ENCODE results near the gene RALGPS1.

RALGPS1 gene

DNA sequence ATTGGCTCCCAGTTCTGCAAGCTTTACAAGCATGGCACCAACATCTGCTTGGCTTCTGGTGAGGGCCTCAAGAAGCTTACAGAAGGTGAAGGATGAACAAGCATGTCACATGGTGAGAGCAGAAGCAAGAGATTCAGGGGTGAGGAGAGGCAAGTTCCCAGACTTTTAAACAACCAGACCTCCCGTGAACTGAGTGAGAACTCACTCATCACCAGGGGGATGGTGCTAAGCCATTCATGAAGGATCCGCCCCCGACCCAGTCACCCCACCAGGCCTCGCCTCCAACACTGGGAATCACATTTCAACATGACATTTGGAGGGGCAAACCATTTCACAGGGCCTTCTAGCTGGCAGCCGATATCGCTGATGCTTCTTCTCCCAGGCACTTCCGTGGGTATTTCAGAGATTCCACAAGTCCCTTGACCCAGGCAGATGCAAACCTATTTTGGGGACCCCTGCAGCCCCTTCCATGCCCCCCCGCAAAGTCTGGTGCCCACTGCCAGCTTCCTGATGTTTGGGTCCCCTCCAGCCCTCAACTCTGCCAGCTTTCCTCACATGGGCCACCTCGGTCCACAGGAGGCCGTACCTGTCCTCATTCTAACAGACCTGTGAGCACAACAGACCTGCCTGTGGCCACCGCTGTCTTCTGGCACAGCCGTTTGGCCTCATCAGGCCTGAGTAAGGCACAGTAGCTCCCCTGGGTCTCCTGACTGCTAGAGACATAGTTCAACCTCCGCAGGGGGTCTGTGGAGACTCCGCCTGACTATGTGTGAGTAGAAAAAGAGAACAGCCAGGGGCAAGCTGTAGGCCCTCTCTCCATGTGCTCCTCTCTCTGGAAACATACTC lies 268.5 kb downstream of the RALGPS1 start:
- FAIRE-seq (no peak), DNase-seq (ENCODE audit: low spot score) (no peak)

DNA sequence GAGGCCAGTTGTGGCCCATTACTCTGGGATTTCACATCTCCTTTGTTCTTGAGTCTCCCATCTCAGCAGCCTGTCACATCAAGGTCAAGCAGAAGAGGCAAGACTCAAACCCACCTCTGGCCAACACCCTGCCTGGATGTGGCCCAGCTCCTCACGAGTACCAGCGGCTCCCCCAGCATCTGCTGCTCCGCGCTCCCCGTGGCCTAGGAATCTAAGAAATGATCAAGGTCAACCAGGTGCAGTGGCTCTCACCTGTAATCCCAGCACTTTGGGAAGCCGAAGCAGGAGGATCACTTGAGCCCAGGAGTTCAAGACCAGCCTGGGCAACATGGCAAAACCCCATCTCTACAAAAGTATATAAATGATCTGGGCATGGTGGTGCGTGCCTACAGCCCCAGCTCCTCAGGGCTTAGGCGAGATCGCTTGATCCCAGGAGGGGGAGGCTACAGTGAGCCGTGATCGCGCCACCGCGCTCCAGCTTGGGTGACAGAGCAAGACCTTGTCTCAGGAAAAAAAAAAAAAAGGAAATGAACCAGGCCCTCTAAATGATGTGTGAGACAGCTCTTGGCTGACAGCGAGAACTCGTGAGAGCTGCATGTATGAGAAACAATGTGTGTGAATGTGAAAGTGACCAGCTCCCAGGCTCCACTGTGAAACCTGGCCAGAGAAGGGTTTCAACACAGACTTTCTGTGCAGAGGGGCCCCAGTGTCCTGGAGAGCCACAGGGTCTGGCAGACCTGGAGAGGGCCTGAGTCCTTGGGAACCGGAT lies 269.4 kb downstream of the RALGPS1 start:
- DNase-seq (ENCODE audit: low spot score), result no peak
- no peak for FAIRE-seq

DNA sequence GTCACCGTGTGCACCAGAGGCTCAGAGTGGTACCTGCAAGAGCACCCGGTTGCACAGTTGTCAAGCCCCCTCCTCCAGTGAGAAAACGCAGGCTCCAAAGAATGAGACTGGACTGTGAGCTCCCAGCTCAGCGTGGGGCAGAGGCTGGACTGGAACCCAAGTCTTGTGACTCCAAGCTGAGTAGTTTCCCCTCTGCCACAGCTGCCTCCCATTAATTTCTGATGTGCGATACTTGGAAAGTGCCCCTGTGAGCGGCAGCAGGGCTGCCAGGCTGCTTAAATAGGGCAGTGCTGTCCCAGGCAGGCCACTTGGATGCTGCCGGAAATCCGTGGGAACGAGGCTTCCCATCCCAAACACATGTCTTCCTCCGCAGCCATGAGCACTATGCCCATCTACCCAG lies 270.1 kb downstream of the RALGPS1 start:
- FAIRE-seq, result no peak

DNA sequence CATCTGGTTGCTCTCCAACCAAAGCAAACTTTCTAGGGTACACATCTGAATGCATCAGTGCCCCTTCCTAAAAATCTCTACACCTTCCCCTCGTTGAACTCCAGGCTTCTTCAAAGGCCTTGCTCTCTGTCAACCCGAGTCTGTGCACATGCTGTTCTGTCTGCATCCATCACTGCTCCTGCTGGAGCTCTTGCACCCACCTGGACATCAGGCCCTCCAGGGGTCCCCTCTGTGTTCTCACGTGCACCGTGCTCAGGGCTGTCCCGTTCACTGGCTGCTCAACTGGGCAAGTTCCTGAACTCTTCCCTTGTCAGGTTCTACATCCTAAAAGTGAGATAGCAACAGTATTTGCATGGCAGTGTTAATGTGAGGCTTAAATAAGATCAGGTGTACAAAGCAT lies 270.6 kb downstream of the RALGPS1 start:
- FAIRE-seq (no peak), DNase-seq (ENCODE audit: low spot score) (no peak)

More for the DNA sequence above, 270.1 kb downstream of the RALGPS1 start:
- no peak for DNase-seq (ENCODE audit: low spot score)

DNA sequence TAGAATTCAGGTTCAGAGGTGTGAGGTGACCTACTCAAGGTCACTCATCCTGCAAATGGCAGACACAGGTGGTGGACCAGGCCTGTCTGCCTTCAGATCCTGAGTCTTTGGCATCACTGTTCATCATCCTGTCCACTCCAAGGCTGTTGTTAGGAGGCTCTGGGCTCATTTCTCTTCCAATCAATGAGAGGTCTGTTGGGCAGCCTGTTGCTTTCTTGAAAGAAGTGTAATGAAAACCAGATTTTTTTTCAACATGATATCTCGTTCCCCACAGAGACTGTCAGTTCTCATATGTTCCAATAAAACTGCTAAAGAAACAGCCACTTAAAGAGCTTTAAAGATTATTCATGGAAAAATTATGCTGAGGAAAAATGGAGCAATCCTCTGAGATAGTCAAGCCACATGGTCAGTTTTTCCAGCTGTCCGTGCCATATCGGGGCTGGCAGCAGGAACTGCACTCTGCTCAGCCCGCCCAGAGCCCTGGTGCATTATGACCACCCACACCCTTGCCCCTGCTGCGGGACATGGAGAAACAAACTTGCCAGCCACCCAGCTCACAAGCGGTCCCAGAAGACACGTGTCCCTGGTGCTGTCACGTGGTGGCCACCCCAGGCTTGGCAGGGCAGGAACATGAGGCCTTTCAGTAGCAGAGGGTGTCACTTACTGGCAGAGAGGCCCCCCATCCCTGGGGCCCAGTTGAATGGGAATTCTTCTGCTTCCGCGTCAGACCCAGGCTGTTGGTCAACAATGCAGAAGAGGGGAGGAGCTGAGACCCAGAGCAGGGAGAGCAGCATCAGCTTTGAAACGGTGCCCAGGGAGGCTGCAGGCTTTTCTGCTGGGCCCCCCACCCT lies 271.6 kb downstream of the RALGPS1 start:
- DNase-seq (ENCODE audit: low spot score) (no peak), FAIRE-seq (no peak)

DNA sequence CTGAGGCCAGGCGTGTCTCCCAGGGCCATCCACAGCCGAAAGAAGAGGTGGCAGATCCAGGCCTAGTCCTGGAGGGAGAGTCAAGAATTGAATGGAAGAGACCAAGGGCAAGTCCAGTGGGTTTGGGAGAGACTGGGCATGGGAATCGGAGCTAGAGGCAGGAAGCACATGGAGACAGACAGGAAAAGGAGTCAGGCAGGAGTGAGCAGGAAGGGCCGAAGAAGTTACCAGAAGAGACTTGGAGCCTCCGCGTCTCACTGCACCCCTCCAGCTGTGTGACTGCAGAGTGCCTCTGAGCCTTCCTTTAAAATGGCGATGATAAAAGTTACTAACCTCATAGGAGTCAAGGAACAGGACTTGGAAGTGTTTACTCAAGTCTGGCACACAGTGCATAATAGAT lies 272.2 kb downstream of the RALGPS1 start:
- DNase-seq (ENCODE audit: low spot score), result no peak
- FAIRE-seq, result no peak

DNA sequence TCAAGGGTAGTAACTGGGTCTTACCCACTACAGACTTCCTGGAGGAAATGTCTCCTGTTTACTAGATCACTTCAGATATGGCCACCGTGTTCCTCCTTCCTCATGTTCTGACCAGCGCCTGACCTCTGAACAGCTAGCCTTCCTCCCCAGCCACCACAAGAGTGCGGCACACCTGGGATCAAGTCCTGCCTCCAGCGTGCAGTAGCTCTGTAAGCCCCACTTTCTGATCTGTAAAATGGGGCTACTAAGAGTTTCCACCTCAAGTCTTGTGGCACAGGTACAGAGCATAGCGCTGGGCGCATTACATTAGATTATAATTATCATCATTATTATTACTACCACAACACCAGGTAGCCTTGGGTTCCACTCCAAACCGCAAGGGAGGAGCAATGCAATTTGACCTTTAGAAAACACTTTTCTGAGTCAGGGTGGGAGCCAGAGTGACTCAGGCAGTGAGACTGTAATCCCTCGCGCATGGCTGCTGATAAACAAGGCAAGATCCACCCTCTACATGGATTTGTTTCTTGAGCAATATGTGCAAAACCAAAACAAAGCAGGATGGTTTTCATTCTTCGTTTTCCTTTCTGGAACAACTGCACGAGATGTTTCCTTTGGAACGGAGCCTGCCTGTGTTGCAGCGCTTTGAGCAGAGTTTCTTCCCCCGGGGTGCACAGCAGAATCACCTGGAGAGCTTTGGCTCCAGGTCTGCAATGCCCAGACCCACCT lies 272.8 kb downstream of the RALGPS1 start:
- FAIRE-seq (peak; percentile 83), DNase-seq (ENCODE audit: low spot score) (peak; percentile 66)

DNA sequence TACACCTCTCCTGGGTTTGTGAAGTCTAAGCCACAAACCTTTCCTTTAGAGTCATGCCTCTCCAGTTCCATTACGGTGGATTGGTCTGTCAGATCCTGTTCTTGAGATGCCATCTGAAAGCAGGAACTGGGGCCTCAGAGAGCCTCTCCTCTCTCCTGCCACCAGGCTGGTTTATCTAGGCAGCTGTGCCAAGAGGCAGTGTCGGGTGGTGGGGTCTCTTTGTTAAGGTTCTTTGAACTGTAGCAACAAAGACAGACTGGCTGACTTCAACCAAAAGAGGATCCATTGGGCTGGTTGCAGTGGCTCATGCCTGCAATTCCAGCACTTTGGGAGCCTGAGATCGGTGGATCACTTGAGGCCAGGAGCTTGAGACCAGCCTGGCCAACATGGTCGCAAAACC lies 273.8 kb downstream of the RALGPS1 start:
- FAIRE-seq (no peak), DNase-seq (ENCODE audit: low spot score) (no peak)

DNA sequence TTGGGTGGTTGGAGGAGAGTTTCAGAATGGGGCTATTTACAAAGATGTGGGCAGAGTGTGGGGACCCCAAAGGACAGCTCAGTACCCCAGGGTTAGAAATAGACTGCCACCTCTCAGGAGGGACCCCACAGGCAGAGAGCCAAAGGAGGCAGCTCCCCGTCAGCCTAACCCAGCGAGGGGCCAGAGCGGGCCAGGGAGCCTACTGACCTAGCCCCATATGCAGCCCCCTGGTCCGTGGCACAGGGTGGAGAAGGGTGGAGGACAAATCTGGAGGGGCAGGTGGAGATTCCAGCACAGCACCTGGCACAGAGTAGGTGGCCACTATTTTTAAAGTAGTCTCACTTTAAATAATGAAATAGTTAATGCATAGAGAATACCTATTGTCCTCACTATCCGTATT lies 275.0 kb downstream of the RALGPS1 start:
- DNase-seq (ENCODE audit: low spot score) (no peak), FAIRE-seq (no peak)

DNA sequence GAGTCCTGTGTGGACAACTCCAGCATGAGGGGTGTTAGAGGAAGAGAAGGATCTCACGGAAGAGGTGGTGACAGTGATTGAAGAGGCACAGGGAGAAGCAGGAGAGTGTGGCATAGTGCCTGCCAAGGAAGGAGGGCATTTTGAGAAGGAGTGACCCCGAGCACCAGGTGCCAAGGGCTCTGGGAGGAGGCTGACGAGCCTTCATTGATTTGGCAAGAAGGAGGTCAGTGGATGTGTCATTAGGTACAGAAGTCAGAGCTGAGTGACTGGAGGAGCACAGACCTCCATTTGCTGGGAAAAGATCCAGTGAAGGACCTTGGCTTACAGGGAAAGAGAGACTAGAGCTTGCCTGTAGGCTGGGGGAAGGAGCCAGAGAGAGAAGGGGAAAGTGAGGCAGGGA lies 278.2 kb downstream of the RALGPS1 start:
- FAIRE-seq (no peak), DNase-seq (ENCODE audit: low spot score) (no peak)

DNA sequence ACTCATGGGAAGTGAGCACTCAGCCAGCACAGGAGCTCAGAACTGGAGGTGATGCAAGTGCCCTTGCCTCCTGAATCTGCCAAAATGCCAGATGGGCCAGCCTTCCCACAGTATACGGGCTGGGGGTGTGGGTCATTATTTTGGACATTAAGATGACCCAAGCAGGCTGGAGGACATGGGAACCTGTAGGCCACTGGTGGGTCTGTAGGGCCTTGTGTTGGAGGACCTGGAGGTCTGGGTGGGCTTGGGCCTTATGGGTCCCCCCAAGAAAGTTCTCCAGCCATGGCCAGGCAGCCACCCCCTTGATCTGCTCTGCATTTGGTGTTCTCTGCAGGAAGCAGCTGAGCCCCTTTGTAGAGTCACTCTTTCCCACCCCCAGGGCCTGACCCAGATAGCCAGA lies 278.9 kb downstream of the RALGPS1 start:
- no peak for FAIRE-seq
- no peak for DNase-seq (ENCODE audit: low spot score)

DNA sequence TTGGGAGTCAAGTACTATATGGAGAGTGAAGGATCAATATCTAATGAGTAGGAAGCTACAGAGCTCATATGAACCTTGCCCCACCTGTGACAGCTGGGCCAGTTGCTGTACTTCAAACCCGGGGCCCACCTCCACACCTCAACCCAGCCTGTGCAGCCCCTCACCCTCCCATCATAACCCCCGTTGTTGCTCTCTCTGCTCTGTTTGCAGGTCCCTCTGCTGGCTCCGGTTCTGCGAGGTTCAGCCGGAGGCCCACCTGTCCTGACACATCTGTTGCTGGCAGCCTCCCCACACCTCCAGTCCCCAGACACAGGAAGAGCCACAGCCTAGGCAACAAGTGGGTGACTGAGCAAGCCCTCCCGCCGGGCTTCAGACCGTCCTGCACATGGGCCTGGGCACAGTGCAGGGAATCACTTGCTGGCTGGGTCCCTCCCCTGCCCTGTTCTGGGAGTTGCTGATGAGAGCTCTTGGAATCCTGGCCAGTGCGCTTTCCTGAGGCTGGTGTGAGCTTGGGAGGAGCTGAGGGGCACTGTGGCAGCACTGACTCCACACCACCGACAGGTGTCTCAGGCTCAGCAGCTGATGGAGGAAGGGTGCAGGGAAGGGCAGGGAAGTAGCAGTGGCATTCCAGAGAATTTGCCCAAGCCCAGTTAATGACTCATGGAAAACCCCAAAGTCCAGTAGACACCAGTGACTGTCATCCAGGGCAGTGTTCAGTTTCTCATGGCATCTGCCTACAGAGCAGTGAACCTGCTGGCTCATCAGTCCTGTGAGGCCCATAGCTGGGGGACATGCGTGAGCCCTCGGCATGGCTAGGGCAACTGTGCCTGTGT lies 280.5 kb downstream of the RALGPS1 start:
- FAIRE-seq (peak; percentile 83), DNase-seq (ENCODE audit: low spot score) (peak; percentile 93)

DNA sequence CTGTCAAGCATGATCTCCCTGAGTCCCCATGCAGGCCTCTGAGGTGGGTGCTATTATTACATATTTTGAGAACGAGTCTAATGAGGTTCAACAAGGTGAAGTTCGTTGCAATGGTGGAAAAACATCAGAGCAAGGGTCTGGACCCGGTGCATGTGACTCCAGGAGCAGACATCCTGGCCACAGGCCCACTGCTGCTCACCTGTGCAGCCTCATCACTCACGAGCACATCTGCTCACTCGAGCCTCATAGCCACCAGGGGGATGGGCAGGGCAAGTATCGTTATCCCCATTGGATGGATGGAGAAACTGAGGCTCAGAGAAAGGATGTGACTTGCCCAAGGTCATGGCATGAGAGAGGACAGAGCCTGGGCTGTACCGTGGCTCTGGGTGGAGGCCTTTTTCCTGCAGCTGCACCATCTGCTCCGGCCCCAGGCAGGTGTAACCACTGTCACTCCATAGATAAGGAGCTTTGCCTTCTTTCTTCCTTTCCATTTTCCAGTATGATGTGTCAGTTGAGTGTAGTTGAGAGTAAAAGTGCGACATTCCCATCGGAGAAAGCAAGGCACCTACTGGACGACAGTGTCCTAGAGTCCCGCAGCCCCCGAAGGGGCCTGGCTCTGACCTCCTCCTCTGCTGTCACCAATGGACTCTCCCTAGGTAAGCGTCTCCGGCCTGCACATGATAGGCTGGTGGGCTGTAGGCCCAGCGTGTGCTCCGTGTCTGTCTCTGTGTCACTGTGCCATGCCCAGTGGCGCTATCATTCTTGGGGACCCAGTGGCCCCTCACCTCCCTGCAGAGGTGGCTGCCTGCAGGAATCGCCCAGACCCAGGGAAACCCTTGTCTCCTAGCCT lies 281.6 kb downstream of the RALGPS1 start:
- FAIRE-seq (no peak), DNase-seq (ENCODE audit: low spot score) (no peak)

DNA sequence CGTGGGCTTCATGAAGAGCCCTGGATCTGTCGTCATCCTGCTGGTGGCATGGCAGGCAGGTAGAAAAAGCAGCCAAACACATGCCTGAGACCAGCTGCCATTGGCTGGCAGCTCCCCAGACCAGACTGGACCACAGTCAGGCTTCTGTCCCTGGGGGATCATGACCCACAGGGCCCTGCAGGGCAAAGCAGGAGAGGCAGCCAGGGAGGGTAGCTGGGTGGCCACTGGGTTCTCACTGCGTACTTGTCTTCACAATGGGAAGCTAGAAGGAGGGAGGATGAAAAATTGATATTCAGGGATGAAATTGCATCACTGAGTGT lies 282.2 kb downstream of the RALGPS1 start:
- FAIRE-seq (no peak), DNase-seq (ENCODE audit: low spot score) (no peak)

DNA sequence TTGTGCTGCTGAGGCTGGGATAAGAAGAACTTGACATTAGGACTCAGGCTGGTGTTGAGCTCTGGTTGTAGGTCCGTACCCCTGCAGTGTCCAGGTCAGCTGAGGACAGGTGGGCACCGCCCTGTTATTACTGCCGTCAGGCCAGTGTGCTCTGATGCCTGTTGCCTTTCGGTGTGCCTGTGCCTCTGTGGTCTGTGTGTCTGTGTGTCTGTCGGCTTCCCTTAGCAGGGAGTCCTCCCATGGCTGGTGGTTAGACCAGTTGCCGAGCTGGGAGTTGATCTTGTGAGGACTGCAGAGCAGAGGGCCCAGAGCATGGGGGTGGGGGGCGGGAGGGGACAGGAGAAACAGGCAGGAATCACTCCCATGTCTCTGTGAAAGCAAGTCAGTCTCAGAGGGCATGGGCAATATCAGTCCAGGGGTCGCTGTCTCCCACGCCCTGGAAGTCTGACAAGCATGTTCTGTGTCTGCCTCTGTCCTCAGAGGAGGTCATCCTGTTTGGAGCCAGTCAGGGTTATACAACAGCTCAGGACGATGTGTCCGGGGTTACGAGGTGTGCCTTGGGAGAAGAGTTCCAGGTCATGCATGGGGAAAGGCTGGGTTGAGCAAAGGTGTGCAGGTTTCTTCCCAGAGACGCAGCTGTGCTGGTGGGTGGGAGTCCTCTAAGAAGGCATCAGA lies 282.7 kb downstream of the RALGPS1 start:
- DNase-seq (ENCODE audit: low spot score) (no peak), FAIRE-seq (no peak)

DNA sequence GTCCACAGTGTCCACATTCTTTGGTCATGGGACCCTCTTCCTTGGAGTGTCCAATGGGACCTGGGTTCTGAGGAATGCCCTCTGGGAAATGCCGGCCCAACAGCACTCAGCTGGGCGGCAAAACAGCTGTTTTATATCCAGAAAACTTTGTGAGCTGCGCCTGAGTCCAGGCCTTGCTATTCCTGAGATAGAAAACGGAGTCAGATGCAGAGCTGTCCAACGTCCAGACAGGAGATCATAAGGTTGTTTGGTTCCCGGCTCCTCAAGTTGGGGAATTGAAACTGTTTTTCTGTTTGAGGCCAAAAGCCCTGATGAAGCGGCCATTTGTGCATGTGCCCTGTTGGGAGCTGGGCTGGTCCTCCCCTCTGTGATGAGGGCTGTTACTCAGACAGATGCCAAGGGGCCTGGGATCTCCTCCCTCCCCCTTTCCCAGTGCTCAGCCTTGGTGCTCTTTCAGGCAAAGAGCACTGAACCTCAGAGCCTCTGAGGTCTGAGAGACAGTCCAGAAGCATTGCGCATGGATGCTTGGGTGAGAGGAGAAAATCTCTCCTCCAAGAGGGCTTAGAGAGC lies 283.4 kb downstream of the RALGPS1 start:
- DNase-seq (ENCODE audit: low spot score) (no peak), FAIRE-seq (no peak)

DNA sequence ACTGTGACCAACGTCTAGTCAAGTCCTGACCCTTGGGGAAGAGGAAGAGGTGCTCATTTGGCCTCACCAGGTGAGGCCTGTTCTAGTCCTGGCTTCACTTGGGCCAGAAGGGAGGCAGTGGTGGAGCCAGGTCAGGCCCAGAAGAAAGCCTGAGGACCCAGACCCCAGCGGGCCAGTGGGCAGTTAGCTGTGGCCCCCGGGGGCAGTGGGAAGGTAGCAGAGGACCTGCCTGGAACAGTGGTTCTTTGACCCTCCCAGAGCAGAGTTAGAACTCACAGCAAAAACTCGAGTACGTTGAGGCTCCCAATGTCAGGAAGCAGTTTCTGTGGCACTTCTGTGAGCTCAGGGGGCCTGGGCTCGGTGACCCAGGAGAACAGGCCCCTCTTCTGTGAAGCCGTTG lies 284.0 kb downstream of the RALGPS1 start:
- FAIRE-seq (no peak), DNase-seq (ENCODE audit: low spot score) (no peak)

DNA sequence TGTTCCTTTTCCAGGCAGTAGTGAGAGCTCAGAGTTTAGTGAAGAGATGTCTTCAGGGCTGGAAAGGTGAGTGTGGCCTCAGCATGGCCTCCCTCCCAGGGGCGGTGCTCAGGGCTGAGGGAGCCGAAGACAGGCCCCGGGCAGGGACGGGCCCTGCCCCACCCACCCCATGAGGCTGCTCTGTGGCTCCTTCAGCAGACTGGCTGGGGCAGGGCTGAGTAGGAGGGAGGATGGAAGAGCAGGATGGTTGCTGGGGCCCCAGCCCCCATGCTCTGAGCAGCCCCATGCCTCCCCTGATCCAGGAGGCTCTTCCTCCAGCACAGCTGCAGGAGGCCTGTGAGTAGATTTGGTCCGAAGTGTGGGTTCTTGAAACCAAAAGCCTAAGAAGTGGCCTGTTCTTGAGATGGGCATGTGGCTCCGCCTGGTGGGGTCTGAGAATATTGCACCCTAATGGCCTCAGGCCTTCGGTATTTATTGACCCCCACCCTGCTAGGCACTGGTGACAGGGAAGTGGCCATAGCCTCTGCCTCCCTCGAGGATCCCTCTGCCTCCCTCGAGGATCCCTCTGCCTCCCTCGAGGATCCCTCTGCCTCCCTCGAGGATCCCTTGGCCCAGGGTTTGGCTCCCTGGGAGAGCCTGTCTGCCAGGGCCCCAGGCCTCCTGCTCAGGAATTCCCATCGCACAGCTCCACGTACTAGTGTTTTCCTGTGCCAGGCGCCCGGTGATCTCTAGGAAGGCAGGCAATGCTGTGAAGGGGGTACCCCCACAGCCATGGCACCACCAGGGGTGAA lies 284.6 kb downstream of the RALGPS1 start:
- FAIRE-seq (no peak), DNase-seq (ENCODE audit: low spot score) (peak; percentile 66)

Data from RCC 7860 (cell line).